Astrocyte (in vitro differentiated cells and primary cell): Measurements from ENCODE around the gene ZNF518A. TPM values are rescaled to one million over a fixed set of nuclear protein-coding genes. Genes with fewer than 3 reads are reported as not detected.

Experiments
- DNase-seq: peaks from one replicate; pipeline ENCODE4 v3.0.0-alpha.2; 2010; ENCODE audit warnings: low read depth
- FAIRE-seq: peaks from 2 replicates; lab custom pipeline; 2011; peaks lifted over from hg19 to GRCh38; lab: Jason Lieb, UNC
- H2AFZ ChIP-seq: 2 replicates; pipeline ENCODE4 v1.6.0; 2012; ENCODE audit warnings: low read depth, low read length, inconsistent platforms
- H3K27ac ChIP-seq: 2 replicates; pipeline ENCODE4 v1.5.1; 2011; ENCODE audit warnings: low read depth, low read length, inconsistent platforms
- H3K27me3 ChIP-seq: 2 replicates; pipeline ENCODE4 v1.6.0; 2011; ENCODE audit warnings: low read length, inconsistent platforms; ENCODE audit not compliant: insufficient read depth
- H3K36me3 ChIP-seq: 2 replicates; pipeline ENCODE4 v1.5.1; 2011; ENCODE audit warnings: low read length, inconsistent platforms; ENCODE audit not compliant: insufficient read depth
- H3K4me1 ChIP-seq: 2 replicates; pipeline ENCODE4 v1.5.1; 2011; ENCODE audit warnings: low read length, inconsistent platforms; ENCODE audit not compliant: insufficient read depth
- H3K4me2 ChIP-seq: 2 replicates; pipeline ENCODE4 v1.6.0; 2012; ENCODE audit warnings: low read length, inconsistent platforms
- H3K4me3 ChIP-seq: 2 replicates; pipeline ENCODE4 v1.5.1; 2011; ENCODE audit warnings: low read depth, mild to moderate bottlenecking, low read length, inconsistent platforms; ENCODE audit not compliant: insufficient read depth
- H3K79me2 ChIP-seq: 2 replicates; pipeline ENCODE4 v1.6.0; 2012; ENCODE audit warnings: mild to moderate bottlenecking, low read length, inconsistent platforms; ENCODE audit not compliant: insufficient read depth
- H3K9ac ChIP-seq: 2 replicates; pipeline ENCODE4 v1.6.0; 2012; ENCODE audit warnings: mild to moderate bottlenecking, low read length, inconsistent platforms
- H3K9me3 ChIP-seq: 2 replicates; pipeline ENCODE4 v1.5.1; 2012; ENCODE audit warnings: low read depth, mild to moderate bottlenecking, low read length, inconsistent platforms; ENCODE audit not compliant: insufficient read depth
- H4K20me1 ChIP-seq: 2 replicates; pipeline ENCODE4 v1.6.0; 2012; ENCODE audit warnings: low read length, inconsistent platforms; ENCODE audit not compliant: insufficient read depth
- H3K27ac Mint-ChIP-seq: one replicate; pipeline ENCODE4 v1.8.0; 2021; ENCODE audit warnings: mild to moderate bottlenecking, mixed read lengths; ENCODE audit not compliant: unreplicated experiment
- H3K27me3 Mint-ChIP-seq: one replicate; pipeline ENCODE4 v1.8.0; 2021; ENCODE audit warnings: low read depth, mixed read lengths; ENCODE audit not compliant: unreplicated experiment
- H3K36me3 Mint-ChIP-seq: one replicate; pipeline ENCODE4 v1.8.0; 2021; ENCODE audit warnings: low read depth, mixed read lengths; ENCODE audit not compliant: unreplicated experiment
- H3K4me1 Mint-ChIP-seq: one replicate; pipeline ENCODE4 v1.8.0; 2021; ENCODE audit warnings: low read depth, mixed read lengths; ENCODE audit not compliant: unreplicated experiment
- H3K4me3 Mint-ChIP-seq: one replicate; pipeline ENCODE4 v1.8.0; 2021; ENCODE audit warnings: mild to moderate bottlenecking, moderate library complexity, mixed read lengths; ENCODE audit not compliant: unreplicated experiment
- H3K9me3 Mint-ChIP-seq: one replicate; pipeline ENCODE4 v1.8.0; 2021; ENCODE audit warnings: mild to moderate bottlenecking, mixed read lengths; ENCODE audit not compliant: unreplicated experiment
- EZH2 ChIP-seq: IDR thresholded peaks from 2 replicates; pipeline ENCODE4 v1.6.1; 2012; ENCODE audit warnings: mild to moderate bottlenecking, low read length, inconsistent platforms; ENCODE audit not compliant: insufficient read depth
- total RNA-seq: library from RNA; stranded (reverse); gene quantifications from 2 replicates; pipeline ENCODE4 v1.2.1, GENCODE V29; 2021
- TF ChIP-seq, protein P1 (sequence below): IDR thresholded peaks from 2 replicates; pipeline ENCODE4 v1.5.1; 2011; ENCODE audit warnings: low read depth, mild to moderate bottlenecking, inconsistent platforms, low read length, moderate library complexity; ENCODE audit not compliant: insufficient read depth

Gene ZNF518A
- total RNA-seq, 1 donor from 2014 or later = 24.1 TPM

GRCh38 chr10:96124230-96125141 is 5.6 kb upstream of the ZNF518A start:
- no peaks in the 10 kb centered on the region for H3K9me3 Mint-ChIP-seq
- Histone ChIP-seq H3K9ac (no peak overlapping the region), H4K20me1 (no peaks in the 10 kb centered on the region), H3K4me2 (peak overlapping the region; percentile 76), H3K79me2 (no peaks in the 10 kb centered on the region), H3K36me3 (no peaks in the 10 kb centered on the region), H3K27ac (no peak overlapping the region), H2AFZ (peak overlapping the region; percentile 85), H3K27me3 (no peaks in the 10 kb centered on the region), H3K9me3 (no peaks in the 10 kb centered on the region), H3K4me3 (peak overlapping the region; percentile 35), H3K4me1 (peaks cover 6% of the 10 kb centered on the region)
- FAIRE-seq (no peak), DNase-seq (peak; percentile 13)
- H3K36me3 Mint-ChIP-seq = no peaks in the 10 kb centered on the region
- peak overlapping the region; percentile 78 for H3K27ac Mint-ChIP-seq
- TF ChIP-seq EZH2 = no peak
- TF ChIP-seq, protein P1, sequence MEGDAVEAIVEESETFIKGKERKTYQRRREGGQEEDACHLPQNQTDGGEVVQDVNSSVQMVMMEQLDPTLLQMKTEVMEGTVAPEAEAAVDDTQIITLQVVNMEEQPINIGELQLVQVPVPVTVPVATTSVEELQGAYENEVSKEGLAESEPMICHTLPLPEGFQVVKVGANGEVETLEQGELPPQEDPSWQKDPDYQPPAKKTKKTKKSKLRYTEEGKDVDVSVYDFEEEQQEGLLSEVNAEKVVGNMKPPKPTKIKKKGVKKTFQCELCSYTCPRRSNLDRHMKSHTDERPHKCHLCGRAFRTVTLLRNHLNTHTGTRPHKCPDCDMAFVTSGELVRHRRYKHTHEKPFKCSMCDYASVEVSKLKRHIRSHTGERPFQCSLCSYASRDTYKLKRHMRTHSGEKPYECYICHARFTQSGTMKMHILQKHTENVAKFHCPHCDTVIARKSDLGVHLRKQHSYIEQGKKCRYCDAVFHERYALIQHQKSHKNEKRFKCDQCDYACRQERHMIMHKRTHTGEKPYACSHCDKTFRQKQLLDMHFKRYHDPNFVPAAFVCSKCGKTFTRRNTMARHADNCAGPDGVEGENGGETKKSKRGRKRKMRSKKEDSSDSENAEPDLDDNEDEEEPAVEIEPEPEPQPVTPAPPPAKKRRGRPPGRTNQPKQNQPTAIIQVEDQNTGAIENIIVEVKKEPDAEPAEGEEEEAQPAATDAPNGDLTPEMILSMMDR = no peak
- H3K4me3 Mint-ChIP-seq = peak overlapping the region; percentile 82
- H3K27me3 Mint-ChIP-seq = no peaks in the 10 kb centered on the region
- H3K4me1 Mint-ChIP-seq = peaks cover 10% of the 10 kb centered on the region

DNA sequence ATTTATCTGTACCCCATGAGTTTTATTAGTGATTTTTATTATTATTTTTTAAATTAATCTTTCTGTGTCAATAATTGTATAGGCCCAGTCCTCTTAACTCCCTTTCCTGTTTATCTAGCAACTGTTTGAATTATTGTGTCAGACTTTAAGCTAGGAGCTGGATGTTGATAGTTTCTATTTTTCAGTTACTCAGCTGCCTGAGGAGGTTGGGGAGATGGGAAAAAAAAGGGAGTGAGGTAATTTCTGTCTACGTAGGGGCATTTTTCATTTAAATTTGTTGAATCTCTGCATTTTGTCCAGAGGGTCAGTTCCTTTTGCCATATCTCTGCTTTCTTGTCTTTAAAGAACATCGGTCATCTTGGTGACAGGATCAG is 5.0 kb upstream of the ZNF518A start:
- Mint-ChIP-seq H3K27me3 (no peaks in the 10 kb centered on the region), H3K36me3 (no peaks in the 10 kb centered on the region), H3K9me3 (no peaks in the 10 kb centered on the region), H3K27ac (peak overlapping the region; percentile 78), H3K4me1 (peaks cover 10% of the 10 kb centered on the region), H3K4me3 (peak overlapping the region; percentile 82)
- no peak overlapping the region for H3K4me2 ChIP-seq
- no peak overlapping the region for H3K4me3 ChIP-seq
- H3K4me1 ChIP-seq = peaks cover 7% of the 10 kb centered on the region
- H3K27me3 ChIP-seq = no peaks in the 10 kb centered on the region
- no peak overlapping the region for H2AFZ ChIP-seq
- no peak overlapping the region for H3K9ac ChIP-seq
- no peaks in the 10 kb centered on the region for H3K9me3 ChIP-seq
- TF ChIP-seq, protein P1 = no peak
- no peak for TF ChIP-seq EZH2
- H3K27ac ChIP-seq = no peak overlapping the region
- H3K79me2 ChIP-seq = no peaks in the 10 kb centered on the region
- no peaks in the 10 kb centered on the region for H4K20me1 ChIP-seq
- no peak for FAIRE-seq
- no peak for DNase-seq
- H3K36me3 ChIP-seq = no peaks in the 10 kb centered on the region
